NCI-H1436 treated with DMSO at 0.1 percent for 48 hours (cell line): ENCODE data around the gene MTHFD1L.
"Not testable (repeated sequence)": the region's sequence is repeated elsewhere in the genome, so short reads cannot be mapped to it uniquely, and the experiment has no call there.

Experiments used
- DNase-seq: peaks from one replicate; lab custom pipeline; 2025; lab: John Stamatoyannopoulos, UW

The MTHFD1L gene

DNA sequence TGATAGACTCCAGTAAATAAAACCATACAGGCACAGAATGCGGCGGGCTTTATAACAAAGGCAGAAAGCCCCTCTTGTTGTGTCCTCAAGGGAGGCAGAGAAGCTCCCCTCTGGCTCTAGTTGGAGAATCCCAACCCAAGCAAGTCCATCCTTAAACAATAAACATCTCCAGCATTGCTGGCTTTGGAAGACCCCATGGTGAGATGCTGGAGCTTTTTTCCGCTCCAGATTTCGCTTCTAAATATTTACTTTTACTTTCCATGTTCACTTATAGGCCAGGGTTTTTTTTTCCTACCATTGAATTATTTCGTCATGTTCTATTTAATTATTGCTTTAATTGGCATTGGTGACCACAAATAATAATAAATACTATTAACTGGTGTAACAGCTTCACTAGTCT lies 176.2 kb downstream of the MTHFD1L start:
- DNase-seq: no peak

DNA sequence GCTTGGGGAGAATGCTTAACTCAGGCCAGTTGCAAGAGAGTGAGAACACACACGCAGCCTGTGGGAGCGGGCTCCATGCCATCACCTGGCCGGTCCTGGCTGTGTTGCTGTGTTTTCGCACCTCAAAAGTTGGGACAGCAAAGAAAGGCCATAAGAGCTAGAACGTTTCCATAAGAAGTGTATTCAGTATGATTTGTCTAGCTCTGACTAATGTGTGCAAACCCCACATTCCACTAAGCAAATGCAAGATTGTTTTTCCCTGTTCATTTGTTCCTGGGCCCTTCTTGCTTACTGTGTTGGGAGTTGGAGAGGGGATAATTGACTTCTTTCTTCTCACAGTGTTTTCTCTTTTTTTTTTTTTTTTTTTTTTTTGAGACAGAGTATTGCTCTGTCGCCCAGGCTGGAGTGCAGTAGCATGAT lies 177.4 kb downstream of the MTHFD1L start:
- DNase-seq: not testable (repeated sequence)

DNA sequence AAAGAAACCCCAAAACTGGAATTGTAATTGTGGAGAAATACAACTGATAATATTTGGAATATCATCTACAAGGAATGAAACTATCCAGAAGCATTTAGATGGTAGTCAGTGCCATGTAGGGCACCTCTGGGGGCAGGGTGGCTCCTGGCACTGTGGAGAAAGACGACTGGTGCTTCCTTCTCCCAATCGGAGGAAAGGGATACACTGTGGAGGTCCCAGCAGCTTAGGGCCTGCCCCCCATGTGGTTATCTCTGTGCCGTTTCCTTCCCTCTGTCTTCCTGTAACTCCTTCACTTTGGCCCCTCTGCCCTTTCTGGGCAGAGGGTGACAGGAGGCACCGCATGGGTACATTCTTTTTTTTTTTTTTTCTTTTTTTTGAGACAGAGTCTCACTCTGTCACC lies 178.4 kb downstream of the MTHFD1L start:
- DNase-seq: no peak

DNA sequence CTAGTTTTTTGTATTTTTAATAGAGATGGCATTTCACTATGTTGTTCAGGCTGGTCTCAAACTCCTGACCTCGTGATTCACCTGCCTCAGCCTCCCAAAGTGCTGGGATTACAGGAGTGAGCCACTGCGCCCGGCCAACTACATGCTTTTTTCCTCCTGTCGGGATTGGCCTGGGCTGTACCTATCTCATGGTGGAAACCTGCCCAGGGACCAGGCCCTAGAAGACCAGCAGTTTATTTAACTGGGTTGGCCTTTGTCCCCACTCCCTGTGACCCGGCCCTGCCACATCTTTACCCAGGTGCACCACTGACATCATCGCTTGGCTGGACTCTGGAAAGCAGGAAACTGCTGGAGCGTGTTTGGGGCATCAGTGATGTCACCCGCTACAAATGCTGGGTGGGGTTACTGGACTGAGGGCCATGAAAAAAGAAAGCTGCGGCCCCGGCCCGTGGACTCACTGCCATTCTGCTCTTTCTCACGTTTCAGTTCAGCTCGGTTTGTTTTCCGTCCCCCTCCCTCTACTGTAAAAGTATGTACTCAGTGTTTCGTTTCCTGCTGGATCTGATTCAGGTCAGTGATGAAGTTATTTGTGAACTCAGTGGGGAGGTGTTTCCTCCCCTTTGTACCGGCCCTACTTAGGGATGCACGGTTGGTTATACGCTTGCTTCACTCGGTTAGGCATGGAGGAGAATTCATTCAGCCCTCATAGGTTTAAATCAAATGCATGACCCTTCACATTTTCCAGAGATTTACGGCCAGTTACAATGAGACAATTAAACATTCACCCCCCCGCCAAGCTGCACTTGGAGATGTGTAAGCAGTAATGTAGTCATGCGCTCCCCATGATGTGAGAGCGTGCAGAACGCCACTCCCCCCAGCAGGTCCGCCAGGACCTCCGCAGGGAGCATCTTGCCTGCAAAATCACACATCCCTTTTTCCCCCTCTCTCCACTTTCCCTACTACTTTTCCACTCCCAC lies 179.3 kb downstream of the MTHFD1L start:
- no peak for DNase-seq

DNA sequence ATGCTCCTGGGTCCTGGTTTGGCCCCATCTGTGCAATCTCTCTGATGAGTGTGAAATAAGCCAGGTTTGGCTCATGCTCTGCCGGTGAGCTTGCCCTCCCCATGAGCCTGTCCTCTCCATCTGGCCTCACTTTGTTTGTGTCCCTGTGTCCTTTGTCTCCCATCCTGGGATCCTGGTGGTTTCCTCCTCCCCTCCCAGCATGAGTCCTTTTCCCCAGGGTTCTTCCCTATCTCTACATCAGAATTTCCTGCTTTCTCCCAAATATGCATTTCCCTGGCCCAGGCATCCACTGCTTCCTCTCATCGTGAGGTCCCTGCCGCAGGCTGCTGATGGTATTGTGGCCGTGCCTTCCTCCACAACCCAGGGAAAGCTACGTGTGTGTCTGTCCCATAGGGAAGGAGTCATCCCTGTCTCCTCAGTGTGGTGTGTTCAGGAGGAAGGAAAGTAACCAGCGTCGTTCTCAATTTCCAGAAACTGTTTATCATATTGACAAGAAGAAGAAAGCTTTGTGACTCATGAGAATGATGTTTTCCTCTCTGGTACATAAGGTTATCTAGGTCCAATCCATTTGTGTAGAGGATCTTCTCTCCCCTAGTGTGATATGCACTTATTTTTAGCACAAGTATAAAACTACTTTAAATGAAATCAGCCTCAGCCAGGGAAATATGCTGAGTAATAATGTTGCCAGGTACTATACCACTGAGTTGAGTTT lies 180.2 kb downstream of the MTHFD1L start:
- not testable (repeated sequence) for DNase-seq

DNA sequence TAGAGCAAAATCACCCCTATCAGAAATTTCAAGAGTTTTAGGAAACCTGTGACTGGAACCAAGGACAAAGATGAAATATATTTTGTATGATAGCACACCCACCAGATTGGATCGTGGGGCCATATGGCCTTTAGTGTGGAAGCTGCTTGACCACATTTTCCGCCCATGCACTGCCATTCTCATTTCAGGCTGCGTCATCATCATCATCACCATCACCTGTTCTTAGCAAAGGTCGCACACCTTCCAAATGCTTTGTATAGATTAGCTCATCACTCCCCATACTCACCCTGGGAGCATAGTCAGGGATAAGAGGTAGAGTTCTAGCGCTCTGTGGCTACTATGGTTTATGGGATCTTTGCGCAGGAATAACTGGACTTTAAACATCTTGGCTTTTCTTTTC lies 185.7 kb downstream of the MTHFD1L start:
- DNase-seq: no peak

DNA sequence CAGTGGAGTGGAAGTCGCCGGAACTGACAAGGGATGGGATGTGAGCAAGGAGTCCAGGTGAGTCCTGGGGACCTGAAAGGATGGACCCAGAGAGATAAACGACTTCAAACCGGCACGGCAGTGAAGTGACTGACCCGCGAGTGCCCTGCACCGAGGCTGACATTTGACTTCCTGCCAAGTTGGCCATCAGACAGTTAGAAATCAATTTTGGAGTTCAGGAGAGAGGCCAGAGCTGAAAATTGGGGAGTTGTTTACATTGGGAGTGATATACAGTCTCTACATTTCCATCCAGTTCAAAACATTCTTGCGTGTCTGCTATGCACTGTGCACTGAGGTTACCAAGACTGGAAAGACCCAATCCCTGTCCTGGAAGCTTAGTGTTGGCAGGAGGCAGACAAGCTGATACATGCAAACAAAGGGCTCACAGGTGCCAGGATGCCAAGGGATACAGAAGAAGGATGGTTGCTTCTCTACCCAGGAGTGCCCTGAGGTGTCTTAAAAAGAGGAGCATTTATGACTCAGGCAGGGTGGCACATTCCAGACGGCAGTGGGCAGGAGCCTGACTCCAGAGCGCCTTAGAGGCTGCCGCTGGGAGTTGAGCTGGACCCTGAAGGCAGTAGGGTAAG lies 186.6 kb downstream of the MTHFD1L start:
- no peak for DNase-seq

DNA sequence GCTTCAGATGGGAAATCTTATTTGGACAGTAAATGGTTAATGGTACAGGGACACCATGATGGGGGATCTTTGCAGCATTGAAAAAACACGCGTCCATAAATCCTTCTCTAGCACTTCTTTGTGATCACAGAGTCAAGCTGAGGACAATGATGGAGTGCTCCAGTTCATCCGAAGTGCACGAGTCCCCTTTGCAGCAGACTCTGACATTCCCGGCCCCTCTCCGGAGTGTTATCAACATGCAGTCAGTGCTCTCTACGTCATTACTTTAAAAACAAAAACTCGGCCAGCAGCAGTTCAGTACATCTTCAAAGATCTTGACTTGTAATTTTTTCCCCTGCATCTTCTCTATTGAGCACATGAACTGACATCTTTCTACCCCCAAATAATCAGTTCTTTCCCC lies 188.8 kb downstream of the MTHFD1L start:
- no peak for DNase-seq

DNA sequence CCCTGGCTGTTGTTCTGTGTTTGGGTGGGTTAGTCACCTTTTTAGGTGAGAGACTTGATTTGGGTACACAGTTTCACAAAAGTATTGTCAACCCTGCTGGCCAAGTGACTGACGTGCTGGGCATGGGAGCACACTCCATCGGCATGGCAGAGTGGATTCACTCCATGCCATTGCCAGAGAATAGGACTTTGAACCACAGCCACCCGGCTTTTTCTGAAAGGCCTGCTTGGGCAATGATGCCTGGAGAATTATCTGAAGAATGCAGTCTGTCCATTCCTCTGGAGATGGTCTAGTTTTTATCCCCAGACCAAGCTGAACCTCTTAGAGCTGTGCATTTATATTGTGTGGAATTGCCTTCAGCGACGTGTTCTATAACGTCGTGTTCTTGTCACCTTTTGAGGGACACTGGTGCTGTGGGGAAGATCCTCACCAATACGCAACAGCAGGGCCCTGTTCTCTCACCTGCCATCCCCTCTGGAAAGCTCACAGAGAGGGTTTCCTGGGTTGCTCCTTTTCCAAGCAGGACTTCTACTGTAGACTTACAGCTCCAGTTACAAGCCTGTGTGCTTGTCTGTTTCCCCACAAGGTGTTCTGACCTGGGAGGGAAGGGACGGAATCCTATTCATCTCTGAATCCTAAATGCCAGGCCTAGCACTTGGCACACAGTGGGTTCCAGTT lies 190.9 kb downstream of the MTHFD1L start:
- no peak for DNase-seq

DNA sequence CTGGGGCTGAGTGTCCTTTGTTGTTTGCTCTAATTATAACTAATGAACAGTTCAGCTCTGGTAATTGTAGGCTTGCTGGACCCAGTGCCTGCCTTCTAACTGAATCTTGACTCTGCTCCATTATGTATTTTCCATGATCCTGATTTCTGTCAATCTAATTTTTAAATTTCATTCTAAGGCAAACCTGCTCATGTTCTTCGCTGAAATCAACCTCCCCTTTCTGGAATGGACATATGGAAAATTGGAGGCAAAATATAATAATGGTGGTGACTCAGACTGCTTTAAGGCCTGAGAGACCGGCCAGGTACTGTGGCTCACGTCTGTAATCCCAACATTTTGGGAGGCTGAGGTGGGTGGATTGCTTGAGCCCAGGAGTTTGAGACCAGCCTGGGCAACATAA lies 191.6 kb downstream of the MTHFD1L start:
- DNase-seq: no peak

GRCh38 chr6:151058021-151058733 lies 192.7 kb downstream of the MTHFD1L start:
- no peak for DNase-seq

DNA sequence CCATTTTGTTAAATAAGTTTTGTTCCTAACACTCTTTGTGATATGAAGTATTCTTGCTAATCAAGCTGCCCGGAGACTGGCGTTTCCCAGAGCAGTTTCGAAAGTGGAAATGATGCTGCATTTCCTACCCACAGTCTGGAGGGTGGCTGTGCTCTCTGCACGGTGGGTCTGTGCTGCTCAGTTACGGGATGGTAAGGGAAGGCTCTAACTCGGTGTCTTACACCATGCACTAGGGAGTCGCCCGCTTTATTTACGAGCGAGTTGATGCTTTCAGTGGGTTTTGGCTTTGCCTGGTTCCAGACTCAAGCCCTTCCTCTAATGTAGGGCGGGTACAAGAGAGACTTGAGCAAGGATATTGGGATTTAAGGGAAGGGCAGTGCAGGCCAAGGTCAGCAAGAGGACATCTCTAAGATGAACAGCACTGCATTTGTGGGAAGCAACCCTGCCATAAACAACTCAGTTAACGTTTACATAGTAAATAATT lies 194.2 kb downstream of the MTHFD1L start:
- no peak for DNase-seq

- DNase-seq: no peak
Measured at GRCh38 chr6:151060096-151060765, 194.7 kb downstream of the MTHFD1L start.

DNA sequence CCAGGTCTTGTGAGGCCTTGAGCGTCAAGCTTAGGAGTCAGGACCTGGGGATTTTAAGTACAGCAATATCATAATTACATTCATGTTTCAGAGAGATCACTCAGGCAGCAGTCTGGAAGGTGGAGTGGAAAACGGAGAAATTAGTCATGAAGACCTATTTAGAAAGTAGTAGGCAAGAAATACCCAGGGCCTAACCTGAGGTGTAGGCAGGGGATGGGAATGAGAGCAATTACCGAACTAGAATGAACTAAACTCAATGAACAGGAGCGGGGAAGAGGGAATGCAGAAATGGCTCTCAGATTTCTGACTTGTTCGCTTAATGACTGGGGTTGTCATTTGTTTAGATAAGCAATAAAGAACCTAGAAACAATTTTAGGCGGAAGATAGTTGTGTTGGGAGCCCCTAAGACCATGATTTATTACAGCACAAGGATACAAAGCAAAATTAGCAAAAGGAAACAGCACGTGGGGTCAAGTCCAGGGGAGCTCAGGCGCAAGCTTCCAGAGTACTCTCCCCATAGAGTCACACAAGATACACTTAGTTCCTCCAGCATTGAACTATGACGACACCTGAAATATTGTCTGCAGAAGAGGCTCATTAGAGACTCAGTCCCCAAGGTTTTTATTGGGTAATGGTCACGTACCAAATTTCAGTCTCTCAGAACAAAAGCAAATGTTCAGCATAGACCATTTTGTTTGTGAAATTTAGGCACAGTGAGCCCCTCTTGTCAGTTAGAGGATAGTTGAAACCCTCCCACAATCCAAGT lies 195.4 kb downstream of the MTHFD1L start:
- no peak for DNase-seq

GRCh38 chr6:151063352-151063751 lies 197.8 kb downstream of the MTHFD1L start:
- DNase-seq: no peak

- no peak for DNase-seq
Measured at GRCh38 chr6:151063842-151064647, 198.5 kb downstream of the MTHFD1L start.

DNA sequence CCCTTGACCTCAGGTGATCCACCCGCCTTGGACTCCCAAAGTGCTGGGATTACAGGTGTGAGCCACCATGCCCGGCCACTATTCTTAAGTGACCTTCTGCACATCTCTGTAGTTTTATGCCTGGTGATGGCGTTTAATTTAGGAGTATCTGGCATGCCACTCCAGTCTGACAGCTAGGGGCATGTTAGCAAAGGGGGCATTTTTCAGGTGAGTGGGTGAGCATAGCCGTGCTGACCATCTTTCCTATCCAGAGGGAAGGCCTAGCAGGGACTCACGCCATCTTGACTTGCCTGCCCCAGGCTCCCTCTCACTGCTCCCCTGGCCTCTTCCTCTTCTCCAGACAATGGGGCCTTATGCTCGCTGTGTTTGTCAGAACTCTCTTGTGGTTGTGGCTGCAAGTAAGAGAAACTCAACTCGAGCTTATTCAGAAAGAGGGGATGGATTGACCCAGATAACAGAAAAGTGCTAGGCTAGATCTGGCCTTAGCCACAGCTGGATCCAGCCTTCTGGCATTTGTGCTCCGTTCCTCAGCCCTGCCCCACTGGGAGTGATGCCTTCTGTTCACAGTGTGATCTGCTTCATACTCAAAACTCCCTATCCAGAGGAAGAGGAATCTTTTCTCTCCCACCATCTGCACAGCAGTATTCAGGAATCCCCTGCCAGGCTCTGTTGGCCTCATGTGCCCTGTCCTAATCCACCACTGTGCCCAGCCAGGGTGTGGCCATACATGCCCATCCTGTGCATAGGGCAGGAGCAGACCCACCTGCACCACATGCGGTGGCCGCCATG lies 199.7 kb downstream of the MTHFD1L start:
- DNase-seq: no peak
